Lower leg skin (tissue), 4 donors: Measurements from ENCODE around the gene APLNR. TPM values are rescaled to one million over a fixed set of nuclear protein-coding genes. Genes with fewer than 3 reads are reported as not detected.

Experiments
- DNase-seq, 2 donors: peaks; one replicate each; pipeline ENCODE4 v3.0.0-alpha.2; 2019; ENCODE audit warnings: low spot score in 2 of 2
- H3K4me3 ChIP-seq: fragments of 200-600 bp; sonication (generic); 2 replicates; pipeline ENCODE4 v1.5.1; 2017; ENCODE audit warnings: mild to moderate bottlenecking, low read depth; ENCODE audit not compliant: poor library complexity, severe bottlenecking
- CTCF ChIP-seq, 3 donors: fragments of 450-650 bp; IDR thresholded peaks; one replicate each; pipeline ENCODE4 v1.5.1; 2016; ENCODE audit warnings: antibody characterized with exemption in 3 of 3, mild to moderate bottlenecking in 3 of 3, moderate library complexity in 2 of 3
- POLR2A ChIP-seq, 2 donors: fragments of 450-650 bp; IDR thresholded peaks; one replicate each; pipeline ENCODE4 v1.6.1; 2016 to 2017; ENCODE audit warnings: antibody characterized with exemption in 2 of 2, mild to moderate bottlenecking in 1 of 2, moderate library complexity in 1 of 2
- WGBS, 2 donors: methylation state at CpG; one replicate each; pipeline ENCODE4 v1.1.5; 2018; 5-methylcytosine and 5-hydroxymethylcytosine counted together
- intact Hi-C: fragments of 100-400 bp; cut with DNase I; formaldehyde crosslinking; loops from one replicate; pipeline ENCODE4 v1.15.0; 2023; ENCODE audit warnings: low total_unique reads
- total RNA-seq, 4 donors: library from RNA; depleted of rRNA; stranded (reverse); fragments of >200 nt; gene quantifications; one replicate each; pipeline ENCODE4 v1.1.0, GENCODE V29; 2016

The APLNR gene
- total RNA-seq, 4 donors from 2014 or later, result 0.17 to 1.6 (median 0.82) TPM

- intact Hi-C loops, result loop anchor here (5.0 to 10.0 kb wide), 2 partner anchors 134 to 407 kb away; no protein-coding TSS in a partner anchor
- TF ChIP-seq CTCF (IDR thresholded peaks at IDR 0.05) (no peak), POLR2A (IDR thresholded peaks at IDR 0.05) (no peak)
- peak; percentile 71 to 92 for DNase-seq
- WGBS, 2 donors, result 25 to 29% methylated on average over 9 of the region's 9 CpGs
- no peak overlapping the region for H3K4me3 ChIP-seq
These were observed 11.8 kb upstream of the APLNR start for GRCh38 chr11:57248780-57249383.

- no peak overlapping the region for H3K4me3 ChIP-seq
- WGBS, 2 donors, result 48 to 61% methylated on average over 3 of the region's 3 CpGs
- intact Hi-C loops, result loop anchor here (5.0 to 10.0 kb wide), 2 partner anchors 130 to 403 kb away; no protein-coding TSS in a partner anchor
- peak in 1 of 2 donors; percentile 75 for DNase-seq
- TF ChIP-seq CTCF (IDR thresholded peaks at IDR 0.05) (no peak), POLR2A (IDR thresholded peaks at IDR 0.05) (no peak)
These were observed 7.9 kb upstream of the APLNR start for GRCh38 chr11:57244911-57245310.

GRCh38 chr11:57241353-57241972 is 4.4 kb upstream of the APLNR start:
- intact Hi-C loops, result loop anchor here (10.0 kb wide), 1 partner anchor 127 kb away; no protein-coding TSS in a partner anchor
- TF ChIP-seq POLR2A (IDR thresholded peaks at IDR 0.05) (no peak), CTCF (IDR thresholded peaks at IDR 0.05) (no peak)
- DNase-seq, result peak in 1 of 2 donors; percentile 68
- WGBS, 2 donors, result 30 to 36% methylated on average over 2 of the region's 2 CpGs
- no peak overlapping the region for H3K4me3 ChIP-seq

GRCh38 chr11:57240757-57241156 is 3.7 kb upstream of the APLNR start:
- WGBS, 2 donors, result 69 to 74% methylated on average over 5 of the region's 5 CpGs
- peak in 1 of 2 donors; percentile 76 for DNase-seq
- no peak overlapping the region for H3K4me3 ChIP-seq
- TF ChIP-seq CTCF (IDR thresholded peaks at IDR 0.05), result no peak
- no peak for TF ChIP-seq POLR2A (IDR thresholded peaks at IDR 0.05)
- intact Hi-C loops, result loop anchor here (10.0 kb wide), 1 partner anchor 126 kb away; no protein-coding TSS in a partner anchor

GRCh38 chr11:57240007-57240406 is 3.0 kb upstream of the APLNR start:
- DNase-seq, result peak in 1 of 2 donors; percentile 45
- WGBS, 2 donors, result 72 to 81% methylated on average over 2 of the region's 2 CpGs
- H3K4me3 ChIP-seq, result no peak overlapping the region
- TF ChIP-seq POLR2A (IDR thresholded peaks at IDR 0.05) (no peak), CTCF (IDR thresholded peaks at IDR 0.05) (no peak)
- intact Hi-C loops, result loop anchor here (10.0 kb wide), 1 partner anchor 125 kb away; no protein-coding TSS in a partner anchor
